Heart left ventricle (tissue), 13 donors: ENCODE measurements around the gene SHC1.

Experiments used
- CTCF ChIP-seq, 12 donors: fragments of 200-600 bp; sonication (generic) in 4 of 12; IDR thresholded peaks; one replicate each; pipeline versions ENCODE4 v1.5.0 to v1.8.0; 2018 to 2022; ENCODE audit warnings: antibody characterized with exemption in 12 of 12, mild to moderate bottlenecking in 5 of 12
- POLR2A ChIP-seq, 2 donors: fragments of 450-650 bp; IDR thresholded peaks; one replicate each; pipeline ENCODE4 v1.6.1; 2017; ENCODE audit warnings: antibody characterized with exemption in 2 of 2, mild to moderate bottlenecking in 2 of 2, moderate library complexity in 2 of 2
- donor health status: ischemic (EF 13 %, LVEDD 7.1; RV severe dilation, severe dysfunction).
- donor health status: DM: no; HTN: yes; CAD: no.
- donor health status: DM: no; HTN: no; CAD: no.
- donor health status: ischemic (EF 25% LVEDD 6.9; RV normal size, moderate dysfunction).
- donor health status: ischemic (EF 25% LVEDD 5.7; RV mildly dilated, moderate dysfunction).
- donor health status: ischemic (EF 35%, LVEDD 5.7; RV mildly dilated, moderate dysfunction).
- donor health status: nonischemic (EF 11% LVEDD 7.7; RV severe dilation, severe dysfunction).
- donor health status: DM: yes; HTN: yes; CAD: no.
- donor health status: PGD.
- donor health status: ischemic (EF 29% LVEDD 5.4; RV normal size, mild dysfunction).
- donor health status: nonischemic (EF 23%, LVEDD 6.1; RV moderate dilation, normal function).

GRCh38 chr1:155011004-155011416 lies 40.5 kb upstream of the SHC1 start:
- no peak for TF ChIP-seq POLR2A (IDR thresholded peaks at IDR 0.05)
- TF ChIP-seq CTCF (IDR thresholded peaks at IDR 0.05): no peak
